ENCODE measurements around the gene NMNAT1. TPM values are rescaled to one million over a fixed set of nuclear protein-coding genes. Genes with fewer than 3 reads are reported as not detected.

The NMNAT1 gene
- total RNA-seq, 3 donors from 2014 or later (not counting 1 experiment from before 2014, with no cell fraction given) = 2.6 to 4.7 (median 2.9) TPM

- peak; percentile 86 to 97 (median 88) for ATAC-seq
- no peaks in the 10 kb centered on the region for H3K9me3 Mint-ChIP-seq
- peak; percentile 99 to 100 for DNase-seq
- H3K36me3 ChIP-seq (ENCODE audit: control insufficient read depth, insufficient read depth, low read length) = no peaks in the 10 kb centered on the region
- intact Hi-C loops (cut with micrococcal nuclease) = loop anchor here (1.0 to 10.0 kb wide), 3 partner anchors 32 to 1036 kb away; partner anchors contain the start of genes ENO1, LZIC, NMNAT1 and UBE4B
- no peaks in the 10 kb centered on the region for H3K36me3 Mint-ChIP-seq
- peak overlapping the region; percentile 91 to 93 for H3K27ac Mint-ChIP-seq
- no peaks in the 10 kb centered on the region for H3K27me3 ChIP-seq (ENCODE audit: control insufficient read depth, insufficient read depth, low read length)
- no peaks in the 10 kb centered on the region for H3K27me3 Mint-ChIP-seq (ENCODE audit: low read depth in 2 of 2)
- peaks cover 22% of the 10 kb centered on the region for H3K4me1 ChIP-seq (ENCODE audit: control insufficient read depth, insufficient read depth, low read length)
- under 1% methylated on average over 45 of the region's 45 CpGs for WGBS (ENCODE audit: insufficient coverage)
- H3K27ac ChIP-seq (ENCODE audit: low read length) = peak overlapping the region; percentile 80
- TF ChIP-seq, protein P1, sequence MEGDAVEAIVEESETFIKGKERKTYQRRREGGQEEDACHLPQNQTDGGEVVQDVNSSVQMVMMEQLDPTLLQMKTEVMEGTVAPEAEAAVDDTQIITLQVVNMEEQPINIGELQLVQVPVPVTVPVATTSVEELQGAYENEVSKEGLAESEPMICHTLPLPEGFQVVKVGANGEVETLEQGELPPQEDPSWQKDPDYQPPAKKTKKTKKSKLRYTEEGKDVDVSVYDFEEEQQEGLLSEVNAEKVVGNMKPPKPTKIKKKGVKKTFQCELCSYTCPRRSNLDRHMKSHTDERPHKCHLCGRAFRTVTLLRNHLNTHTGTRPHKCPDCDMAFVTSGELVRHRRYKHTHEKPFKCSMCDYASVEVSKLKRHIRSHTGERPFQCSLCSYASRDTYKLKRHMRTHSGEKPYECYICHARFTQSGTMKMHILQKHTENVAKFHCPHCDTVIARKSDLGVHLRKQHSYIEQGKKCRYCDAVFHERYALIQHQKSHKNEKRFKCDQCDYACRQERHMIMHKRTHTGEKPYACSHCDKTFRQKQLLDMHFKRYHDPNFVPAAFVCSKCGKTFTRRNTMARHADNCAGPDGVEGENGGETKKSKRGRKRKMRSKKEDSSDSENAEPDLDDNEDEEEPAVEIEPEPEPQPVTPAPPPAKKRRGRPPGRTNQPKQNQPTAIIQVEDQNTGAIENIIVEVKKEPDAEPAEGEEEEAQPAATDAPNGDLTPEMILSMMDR (IDR thresholded peaks at IDR 0.05) = no peak
- peaks cover 35 to 46% of the 10 kb centered on the region in 2 donors for H3K4me1 Mint-ChIP-seq
- peak overlapping the region; percentile 87 for H3K4me3 ChIP-seq (ENCODE audit: low read length)
- H3K9me3 ChIP-seq (ENCODE audit: control insufficient read depth, insufficient read depth, low read length) = no peaks in the 10 kb centered on the region
- peak overlapping the region; percentile 92 for H3K4me3 Mint-ChIP-seq
Observed at GRCh38 chr1:9910423-9911178, 32.7 kb upstream of the NMNAT1 start.

DNA sequence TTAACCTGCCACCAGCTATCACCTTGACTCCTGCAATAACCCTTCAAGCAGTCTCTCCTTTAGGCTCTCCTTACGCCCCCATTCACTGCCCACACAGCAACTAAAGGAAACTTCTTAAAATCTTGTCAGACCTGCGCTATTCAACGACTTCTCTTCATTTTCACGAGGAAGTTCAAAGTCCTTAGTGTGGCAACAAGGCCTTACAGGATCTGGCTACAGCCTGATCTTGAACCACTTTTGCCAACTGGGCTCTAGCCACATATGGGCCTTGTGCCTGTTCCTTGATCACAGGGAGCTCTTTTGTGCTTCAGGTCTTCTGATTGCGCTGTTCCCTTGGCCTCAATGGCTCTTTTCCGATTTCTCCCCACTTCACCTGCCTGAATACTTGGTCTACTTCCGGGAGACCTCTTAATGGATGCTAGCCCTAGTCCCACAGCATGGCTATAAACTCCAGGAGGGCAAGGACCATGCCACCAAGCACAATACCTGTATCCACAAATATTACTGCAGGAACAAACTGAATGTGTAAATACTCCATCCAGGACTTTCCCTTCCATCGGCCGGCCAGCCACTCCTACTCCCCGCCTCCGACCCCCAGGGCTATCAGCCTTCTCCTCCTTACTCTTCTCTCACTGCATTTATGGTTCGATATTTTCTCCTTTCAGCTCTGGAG, 30.9 kb upstream of the NMNAT1 start:
- H3K27ac Mint-ChIP-seq = peak overlapping the region; percentile 19 to 37
- peaks cover 22% of the 10 kb centered on the region for H3K4me1 ChIP-seq (ENCODE audit: control insufficient read depth, insufficient read depth, low read length)
- H3K36me3 ChIP-seq (ENCODE audit: control insufficient read depth, insufficient read depth, low read length) = no peaks in the 10 kb centered on the region
- DNase-seq = peak in 1 of 2 donors; percentile 11
- H3K27me3 ChIP-seq (ENCODE audit: control insufficient read depth, insufficient read depth, low read length) = no peaks in the 10 kb centered on the region
- WGBS (ENCODE audit: insufficient coverage) = 93% methylated on average over 12 of the region's 12 CpGs
- H3K4me1 Mint-ChIP-seq = peaks cover 34 to 40% of the 10 kb centered on the region in 2 donors
- no peak overlapping the region for H3K27ac ChIP-seq (ENCODE audit: low read length)
- H3K4me3 Mint-ChIP-seq = peak overlapping the region; percentile 80
- no peak overlapping the region for H3K4me3 ChIP-seq (ENCODE audit: low read length)
- intact Hi-C loops (cut with micrococcal nuclease) = loop anchor here (10.0 kb wide), 1 partner anchor 1038 kb away; the partner anchor contains the start of gene ENO1
- no peak for ATAC-seq
- no peaks in the 10 kb centered on the region for H3K27me3 Mint-ChIP-seq (ENCODE audit: low read depth in 2 of 2)
- no peaks in the 10 kb centered on the region for H3K9me3 ChIP-seq (ENCODE audit: control insufficient read depth, insufficient read depth, low read length)
- H3K36me3 Mint-ChIP-seq = no peaks in the 10 kb centered on the region
- no peaks in the 10 kb centered on the region for H3K9me3 Mint-ChIP-seq
- TF ChIP-seq, protein P1 (IDR thresholded peaks at IDR 0.05) = no peak

DNA sequence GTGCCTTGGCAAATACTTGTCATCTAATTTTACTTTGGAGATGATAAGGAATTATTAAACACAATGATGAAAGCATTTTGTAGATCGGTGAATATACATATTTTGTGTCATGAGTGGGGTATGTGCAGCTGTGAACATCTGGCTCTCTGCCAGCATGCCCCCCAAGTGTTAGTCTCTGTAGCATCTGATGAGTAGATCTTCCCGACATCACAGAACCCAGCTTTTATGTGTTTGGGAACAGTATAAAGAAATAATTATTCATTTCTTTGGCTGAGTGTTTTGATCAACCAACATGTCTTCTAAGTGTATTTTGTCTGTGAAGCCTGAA, 28.7 kb upstream of the NMNAT1 start:
- Histone ChIP-seq H3K4me1 (ENCODE audit: control insufficient read depth, insufficient read depth, low read length) (peaks cover 11% of the 10 kb centered on the region), H3K27me3 (ENCODE audit: control insufficient read depth, insufficient read depth, low read length) (no peaks in the 10 kb centered on the region), H3K4me3 (ENCODE audit: low read length) (no peak overlapping the region), H3K36me3 (ENCODE audit: control insufficient read depth, insufficient read depth, low read length) (no peaks in the 10 kb centered on the region), H3K9me3 (ENCODE audit: control insufficient read depth, insufficient read depth, low read length) (no peaks in the 10 kb centered on the region), H3K27ac (ENCODE audit: low read length) (no peak overlapping the region)
- WGBS (ENCODE audit: insufficient coverage) = 100% methylated on average over 2 of the region's 2 CpGs
- TF ChIP-seq, protein P1 (IDR thresholded peaks at IDR 0.05) = no peak
- Mint-ChIP-seq H3K9me3 (no peaks in the 10 kb centered on the region), H3K27me3 (ENCODE audit: low read depth in 2 of 2) (peaks cover 0 to 2% of the 10 kb centered on the region in 2 donors), H3K4me3 (no peak overlapping the region), H3K27ac (no peak overlapping the region), H3K36me3 (no peaks in the 10 kb centered on the region), H3K4me1 (peaks cover 16 to 20% of the 10 kb centered on the region in 2 donors)
- DNase-seq (no peak), ATAC-seq (no peak)
- intact Hi-C loops (cut with micrococcal nuclease) = loop anchor here (10.0 kb wide), 1 partner anchor 1040 kb away; the partner anchor contains the start of gene ENO1
